Left ventricle myocardium inferior (tissue), 1 donor: ENCODE measurements around the gene RPRD1B. TPM values are rescaled to one million over a fixed set of nuclear protein-coding genes. Genes with fewer than 3 reads are reported as not detected.

Experiments
- DNase-seq: peaks from one replicate; pipeline ENCODE4 v3.0.0-alpha.2; 2020
- H3K27ac ChIP-seq: fragments of 200-600 bp; replicated peaks from 2 replicates; pipeline ENCODE4 v1.8.0; 2021
- H3K27me3 ChIP-seq: fragments of 200-600 bp; 2 replicates; pipeline ENCODE4 v1.8.0; 2021; ENCODE audit warnings: low read depth
- H3K36me3 ChIP-seq: fragments of 200-600 bp; 2 replicates; pipeline ENCODE4 v1.8.0; 2021
- H3K4me1 ChIP-seq: fragments of 200-600 bp; 2 replicates; pipeline ENCODE4 v1.8.0; 2021
- H3K4me3 ChIP-seq: fragments of 200-600 bp; 2 replicates; pipeline ENCODE4 v1.8.0; 2021; ENCODE audit warnings: mild to moderate bottlenecking, moderate library complexity
- H3K9me3 ChIP-seq: fragments of 200-600 bp; replicated peaks from 2 replicates; pipeline ENCODE4 v1.8.0; 2021
- intact Hi-C: fragments of 100-400 bp; cut with micrococcal nuclease; formaldehyde crosslinking; loops from one replicate; pipeline ENCODE4 v1.11.0; 2022
- total RNA-seq: library from RNA; stranded (reverse); fragmentation: NEBNext Ultra II Directional; extraction: Animal tissue kit (Norgen Biotek cat#: 25700); gene quantifications from one replicate; pipeline ENCODE4 v1.2.1, GENCODE V29; 2021
- TF ChIP-seq, protein P1 (sequence below): fragments of 200-600 bp; IDR thresholded peaks from 2 replicates; pipeline ENCODE4 v1.8.0; 2021; ENCODE audit warnings: antibody characterized with exemption, mild to moderate bottlenecking, borderline replicate concordance
- donor health status: DM: no; HTN: yes; CAD: no; lungs with severe emphysema.

The RPRD1B gene
- total RNA-seq, 1 donor from 2014 or later = 58.9 TPM

DNA sequence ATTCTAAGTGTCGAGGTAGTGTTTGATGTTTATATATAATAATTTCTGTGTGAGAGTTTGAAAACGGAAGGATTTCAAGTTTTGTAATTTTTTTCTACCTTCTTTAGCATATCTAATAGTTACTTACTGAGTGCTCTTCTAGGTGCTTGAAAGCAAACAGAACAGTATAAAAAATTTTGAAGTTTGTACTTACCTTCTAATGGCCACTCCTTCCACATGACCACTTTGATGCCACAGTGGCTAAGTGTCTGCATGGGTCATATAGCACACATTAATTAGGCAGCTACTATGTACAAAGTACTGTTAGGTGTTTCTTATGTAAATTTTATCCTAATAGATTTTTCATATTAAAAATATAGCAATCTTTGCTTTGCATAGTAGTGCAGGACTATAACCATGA, 21.1 kb downstream of the RPRD1B start:
- Histone ChIP-seq H3K27me3 (no peaks in the 10 kb centered on the region), H3K36me3 (peaks cover 54% of the 10 kb centered on the region), H3K9me3 (no peaks in the 10 kb centered on the region), H3K27ac (no peak overlapping the region), H3K4me3 (no peak overlapping the region), H3K4me1 (peaks cover 64% of the 10 kb centered on the region)
- TF ChIP-seq, protein P1, sequence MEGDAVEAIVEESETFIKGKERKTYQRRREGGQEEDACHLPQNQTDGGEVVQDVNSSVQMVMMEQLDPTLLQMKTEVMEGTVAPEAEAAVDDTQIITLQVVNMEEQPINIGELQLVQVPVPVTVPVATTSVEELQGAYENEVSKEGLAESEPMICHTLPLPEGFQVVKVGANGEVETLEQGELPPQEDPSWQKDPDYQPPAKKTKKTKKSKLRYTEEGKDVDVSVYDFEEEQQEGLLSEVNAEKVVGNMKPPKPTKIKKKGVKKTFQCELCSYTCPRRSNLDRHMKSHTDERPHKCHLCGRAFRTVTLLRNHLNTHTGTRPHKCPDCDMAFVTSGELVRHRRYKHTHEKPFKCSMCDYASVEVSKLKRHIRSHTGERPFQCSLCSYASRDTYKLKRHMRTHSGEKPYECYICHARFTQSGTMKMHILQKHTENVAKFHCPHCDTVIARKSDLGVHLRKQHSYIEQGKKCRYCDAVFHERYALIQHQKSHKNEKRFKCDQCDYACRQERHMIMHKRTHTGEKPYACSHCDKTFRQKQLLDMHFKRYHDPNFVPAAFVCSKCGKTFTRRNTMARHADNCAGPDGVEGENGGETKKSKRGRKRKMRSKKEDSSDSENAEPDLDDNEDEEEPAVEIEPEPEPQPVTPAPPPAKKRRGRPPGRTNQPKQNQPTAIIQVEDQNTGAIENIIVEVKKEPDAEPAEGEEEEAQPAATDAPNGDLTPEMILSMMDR = no peak
- intact Hi-C loops = loop anchor here (5.0 kb wide), 2 partner anchors 113 to 168 kb away; partner anchors contain the start of gene TGM2
- DNase-seq = no peak

DNA sequence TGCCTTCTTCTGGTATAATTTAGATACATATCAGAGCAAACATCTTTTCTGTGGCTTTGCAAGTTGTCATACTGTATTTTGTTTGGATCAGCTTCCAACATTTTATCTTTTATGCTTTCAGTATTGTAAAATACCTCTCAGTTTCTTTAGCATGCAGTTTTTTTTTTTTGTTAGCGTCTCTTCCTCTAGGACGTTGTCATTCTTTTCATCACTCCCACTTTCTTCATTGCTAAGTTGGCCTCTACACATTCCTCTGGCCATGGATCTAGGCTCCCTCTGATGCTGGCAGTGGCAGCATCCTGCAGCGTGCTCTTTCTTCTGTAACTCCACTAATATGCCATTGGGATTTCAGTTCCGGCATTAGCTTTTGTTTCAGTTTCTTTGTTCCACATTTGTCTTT, 21.7 kb downstream of the RPRD1B start:
- H3K36me3 ChIP-seq = peaks cover 54% of the 10 kb centered on the region
- intact Hi-C loops = loop anchor here (5.0 kb wide), 2 partner anchors 112 to 167 kb away; partner anchors contain the start of gene TGM2
- H3K4me3 ChIP-seq = no peak overlapping the region
- H3K9me3 ChIP-seq = no peaks in the 10 kb centered on the region
- H3K27ac ChIP-seq = no peak overlapping the region
- no peak for DNase-seq
- TF ChIP-seq, protein P1 = no peak
- no peaks in the 10 kb centered on the region for H3K27me3 ChIP-seq
- H3K4me1 ChIP-seq = peaks cover 61% of the 10 kb centered on the region

DNA sequence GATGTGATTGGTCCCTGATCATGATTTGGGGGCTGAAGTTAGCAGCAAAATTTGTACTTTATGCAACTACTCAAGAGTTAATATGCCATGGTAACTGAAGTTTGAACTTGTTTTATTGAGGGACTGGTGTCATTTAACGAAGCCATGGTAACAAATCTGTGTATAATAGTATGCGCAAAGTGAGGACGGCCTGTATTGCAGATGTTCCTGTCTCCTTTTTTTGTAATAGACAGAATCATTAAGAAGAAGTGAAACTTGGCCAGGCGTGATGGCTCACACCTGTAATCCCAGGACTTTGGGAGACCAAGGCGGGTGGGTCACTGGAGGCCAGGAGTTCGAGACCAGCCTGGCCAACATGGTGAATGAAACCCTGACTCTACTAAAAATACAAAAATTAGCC, 22.3 kb downstream of the RPRD1B start:
- DNase-seq = no peak
- Histone ChIP-seq H3K27ac (no peak overlapping the region), H3K9me3 (no peaks in the 10 kb centered on the region), H3K36me3 (peaks cover 54% of the 10 kb centered on the region), H3K4me1 (peaks cover 56% of the 10 kb centered on the region), H3K27me3 (no peaks in the 10 kb centered on the region), H3K4me3 (no peak overlapping the region)
- intact Hi-C loops = loop anchor here (5.0 kb wide), 2 partner anchors 111 to 166 kb away; partner anchors contain the start of gene TGM2
- TF ChIP-seq, protein P1 = no peak

DNA sequence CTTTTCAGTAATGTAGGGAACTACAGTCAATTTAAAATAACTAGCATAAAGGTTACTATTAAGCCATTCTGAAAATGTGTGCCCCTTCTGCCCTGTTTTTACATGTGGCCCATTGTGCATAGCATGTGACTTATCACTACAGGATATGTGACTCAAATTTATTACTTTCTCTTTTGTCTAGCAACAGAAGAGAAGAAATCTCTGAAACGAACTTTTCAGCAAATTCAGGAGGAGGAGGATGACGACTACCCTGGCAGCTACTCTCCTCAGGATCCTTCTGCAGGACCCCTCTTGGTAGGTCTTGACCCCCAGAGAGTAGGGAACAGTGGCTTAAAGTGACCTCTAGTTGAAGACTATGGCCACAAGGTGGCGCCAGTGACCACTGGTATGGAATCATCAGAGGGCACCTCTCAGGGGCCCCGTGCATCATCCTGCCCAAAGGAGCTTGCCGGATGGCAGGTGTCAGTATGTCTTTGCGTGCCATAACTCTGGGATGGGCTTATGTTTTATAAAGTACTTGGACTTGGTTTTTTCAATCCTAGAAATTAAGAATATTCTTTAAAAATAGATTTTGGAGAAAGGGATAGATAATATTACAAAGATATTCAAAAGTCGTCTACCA, 23.9 kb downstream of the RPRD1B start:
- intact Hi-C loops = loop anchor here (5.0 kb wide), 2 partner anchors 110 to 165 kb away; partner anchors contain the start of gene TGM2
- H3K9me3 ChIP-seq = no peaks in the 10 kb centered on the region
- no peaks in the 10 kb centered on the region for H3K27me3 ChIP-seq
- H3K36me3 ChIP-seq = peaks cover 55% of the 10 kb centered on the region
- H3K4me1 ChIP-seq = peaks cover 42% of the 10 kb centered on the region
- TF ChIP-seq, protein P1 = peak; percentile 89
- H3K27ac ChIP-seq = no peak overlapping the region
- H3K4me3 ChIP-seq = no peak overlapping the region
- DNase-seq = peak; percentile 86

DNA sequence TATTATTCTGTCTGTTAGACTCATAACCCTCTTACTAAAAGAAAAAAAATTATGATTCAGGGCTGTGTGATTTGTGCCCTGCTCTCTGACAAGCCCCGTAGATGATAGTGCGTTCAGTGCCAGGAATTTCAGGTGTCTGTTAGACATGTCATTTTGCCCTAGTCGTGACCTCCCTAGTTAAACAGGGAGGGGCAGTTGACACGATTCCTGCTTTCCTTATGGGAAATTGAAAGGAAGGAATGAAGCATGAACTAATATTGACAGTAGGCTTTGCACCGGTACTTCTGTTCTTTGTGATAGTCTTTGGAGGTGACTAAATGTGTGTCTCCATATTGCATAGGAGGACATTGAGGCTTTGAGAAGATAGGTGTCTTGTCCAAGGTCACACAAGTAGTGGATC, 26.3 kb downstream of the RPRD1B start:
- intact Hi-C loops = loop anchor here (5.0 kb wide), 2 partner anchors 107 to 162 kb away; partner anchors contain the start of gene TGM2
- no peak overlapping the region for H3K27ac ChIP-seq
- H3K36me3 ChIP-seq = peaks cover 76% of the 10 kb centered on the region

More for the DNA sequence above, 26.3 kb downstream of the RPRD1B start:
- Histone ChIP-seq H3K27me3 (no peaks in the 10 kb centered on the region), H3K4me1 (peaks cover 30% of the 10 kb centered on the region), H3K4me3 (no peak overlapping the region), H3K9me3 (no peaks in the 10 kb centered on the region)
- TF ChIP-seq, protein P1 = no peak
- DNase-seq = no peak
